ENCODE data around the gene RNF220.

RNF220 gene

DNA sequence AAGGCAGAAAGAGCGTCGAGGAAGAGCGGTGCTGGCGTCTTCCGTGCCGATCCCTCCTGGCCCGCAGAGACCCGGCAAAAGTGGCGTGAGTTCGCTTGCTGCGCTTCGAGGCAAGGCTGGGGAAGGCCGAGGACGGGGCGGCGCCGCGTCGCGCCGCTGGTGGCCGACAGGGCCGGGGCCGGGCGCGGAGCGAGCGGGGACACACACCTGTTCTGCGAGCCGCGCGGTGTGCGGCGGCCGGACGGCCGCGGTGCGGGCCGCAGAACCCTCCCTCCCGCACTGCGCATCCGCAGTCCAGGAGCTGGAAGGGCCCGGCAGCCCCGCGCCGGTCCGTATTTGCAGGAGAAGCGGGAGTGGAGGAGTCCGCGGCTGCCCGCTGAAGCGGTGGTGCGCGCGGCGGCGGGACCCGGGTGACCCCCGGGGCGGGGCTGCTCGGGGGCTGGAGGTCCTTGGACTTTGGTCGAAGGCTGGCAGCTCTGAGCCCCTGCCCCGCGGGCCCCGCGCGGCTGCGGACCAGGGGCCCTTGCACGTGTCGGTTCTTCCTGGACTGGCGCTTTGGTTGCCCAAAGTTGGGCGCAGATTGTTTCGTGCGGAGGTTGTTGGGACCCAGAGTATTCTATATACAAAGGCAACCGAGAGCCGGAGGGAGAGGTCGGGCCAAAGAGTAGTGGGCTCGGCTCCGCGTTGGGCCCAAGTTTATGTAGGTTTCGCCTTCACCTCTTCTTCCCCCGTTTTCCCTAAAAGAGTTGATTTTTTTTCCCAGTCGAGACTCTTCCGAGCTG is 2.6 kb downstream of the RNF220 start:
- no peak overlapping the region for H3K4me3 ChIP-seq (ENCODE audit: low read depth, low read length)
- no peak for DNase-seq (ENCODE audit: low read depth)
- TF ChIP-seq, protein P1, sequence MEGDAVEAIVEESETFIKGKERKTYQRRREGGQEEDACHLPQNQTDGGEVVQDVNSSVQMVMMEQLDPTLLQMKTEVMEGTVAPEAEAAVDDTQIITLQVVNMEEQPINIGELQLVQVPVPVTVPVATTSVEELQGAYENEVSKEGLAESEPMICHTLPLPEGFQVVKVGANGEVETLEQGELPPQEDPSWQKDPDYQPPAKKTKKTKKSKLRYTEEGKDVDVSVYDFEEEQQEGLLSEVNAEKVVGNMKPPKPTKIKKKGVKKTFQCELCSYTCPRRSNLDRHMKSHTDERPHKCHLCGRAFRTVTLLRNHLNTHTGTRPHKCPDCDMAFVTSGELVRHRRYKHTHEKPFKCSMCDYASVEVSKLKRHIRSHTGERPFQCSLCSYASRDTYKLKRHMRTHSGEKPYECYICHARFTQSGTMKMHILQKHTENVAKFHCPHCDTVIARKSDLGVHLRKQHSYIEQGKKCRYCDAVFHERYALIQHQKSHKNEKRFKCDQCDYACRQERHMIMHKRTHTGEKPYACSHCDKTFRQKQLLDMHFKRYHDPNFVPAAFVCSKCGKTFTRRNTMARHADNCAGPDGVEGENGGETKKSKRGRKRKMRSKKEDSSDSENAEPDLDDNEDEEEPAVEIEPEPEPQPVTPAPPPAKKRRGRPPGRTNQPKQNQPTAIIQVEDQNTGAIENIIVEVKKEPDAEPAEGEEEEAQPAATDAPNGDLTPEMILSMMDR (IDR thresholded peaks at IDR 0.05; ENCODE audit: control insufficient read depth, extremely low read depth, insufficient read depth): no peak

DNA sequence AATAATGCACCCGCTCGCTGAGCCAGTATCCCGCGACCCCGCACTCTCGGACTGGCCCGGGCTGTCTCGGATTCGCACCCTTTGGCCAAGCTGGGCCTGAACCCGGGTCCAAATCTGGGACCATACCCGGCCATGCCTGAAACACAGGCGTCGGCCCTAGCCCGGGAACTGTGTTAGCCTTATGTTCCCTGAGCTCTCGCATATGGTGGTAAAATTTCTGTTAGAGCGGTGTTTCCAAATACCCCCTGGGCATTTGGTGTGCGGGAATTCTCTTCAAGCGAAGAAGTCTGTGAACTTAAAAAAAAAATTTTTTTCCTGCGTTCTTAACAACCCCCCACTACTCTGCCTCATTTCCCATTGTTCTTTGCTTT is 3.1 kb downstream of the RNF220 start:
- TF ChIP-seq, protein P1 (IDR thresholded peaks at IDR 0.05; ENCODE audit: control insufficient read depth, extremely low read depth, insufficient read depth): no peak
- H3K4me3 ChIP-seq (ENCODE audit: low read depth, low read length): no peak overlapping the region
- DNase-seq (ENCODE audit: low read depth): no peak

DNA sequence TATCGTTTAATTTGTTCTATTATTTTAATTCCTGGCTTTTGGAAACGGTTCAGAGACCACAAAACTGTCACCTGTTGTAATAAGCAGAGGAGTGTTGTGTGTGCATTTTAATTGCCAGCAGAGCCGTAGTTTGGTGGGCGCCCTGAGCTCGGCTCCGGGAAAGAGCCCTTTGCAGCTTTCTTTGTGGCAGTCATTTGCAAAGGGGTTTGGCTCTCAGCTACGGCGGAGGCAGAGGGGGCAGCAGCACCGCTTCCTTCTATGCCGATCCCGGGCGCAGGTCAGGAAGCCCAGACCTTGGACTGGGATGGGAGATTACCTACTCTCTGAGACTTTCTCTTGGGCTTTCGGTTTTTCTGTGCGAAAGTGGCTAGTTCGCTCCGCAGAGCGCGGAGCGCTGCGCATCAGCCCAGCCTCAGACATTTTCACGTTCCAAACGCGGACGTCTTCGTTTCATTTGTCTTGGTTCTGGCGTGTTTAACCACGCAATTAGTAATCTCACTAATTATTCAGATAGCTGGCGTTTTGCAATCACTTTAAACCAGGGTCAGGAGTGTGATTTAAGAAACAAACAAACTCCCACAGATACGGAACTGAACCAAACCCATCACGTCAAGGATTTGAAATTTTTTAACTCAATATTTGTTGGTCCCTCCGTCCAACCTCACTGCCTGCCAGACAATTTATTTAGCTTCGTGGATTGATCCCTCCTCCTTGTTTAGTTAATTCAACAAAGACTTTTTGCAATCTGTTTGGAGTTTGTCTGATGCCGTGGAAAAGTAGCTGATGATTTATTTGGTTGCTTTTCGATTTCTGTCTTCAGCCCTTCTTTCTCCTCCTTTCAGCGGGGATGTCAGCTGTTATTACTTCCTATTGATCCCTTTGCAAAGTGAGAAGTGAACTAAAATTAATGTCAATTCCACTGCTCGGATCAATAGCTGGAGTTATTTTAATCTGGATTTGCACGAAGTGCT is 3.9 kb downstream of the RNF220 start:
- no peak for DNase-seq (ENCODE audit: low read depth)
- TF ChIP-seq, protein P1 (IDR thresholded peaks at IDR 0.05; ENCODE audit: control insufficient read depth, extremely low read depth, insufficient read depth): no peak
- no peak overlapping the region for H3K4me3 ChIP-seq (ENCODE audit: low read depth, low read length)

DNA sequence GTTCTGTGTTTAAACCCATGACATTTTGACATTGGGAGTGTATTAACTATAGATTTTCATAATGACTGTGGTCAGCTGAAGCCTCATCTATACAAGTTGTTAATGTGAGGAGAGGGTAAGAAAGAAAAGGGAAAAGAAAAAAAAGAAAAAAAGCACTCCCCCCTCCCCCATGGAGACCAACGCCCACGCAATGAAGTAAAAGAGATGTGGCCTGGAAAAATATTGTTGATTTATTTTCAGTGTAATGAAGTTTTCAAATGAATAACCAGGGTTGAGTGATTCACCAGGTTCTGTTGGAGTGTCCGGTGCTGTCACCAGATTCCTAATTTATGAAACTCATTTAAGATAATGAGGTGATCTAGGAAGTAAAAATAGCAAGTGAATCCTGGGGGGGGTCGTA is 4.7 kb downstream of the RNF220 start:
- TF ChIP-seq, protein P1 (IDR thresholded peaks at IDR 0.05; ENCODE audit: control insufficient read depth, extremely low read depth, insufficient read depth): no peak
- no peak for DNase-seq (ENCODE audit: low read depth)
- no peak overlapping the region for H3K4me3 ChIP-seq (ENCODE audit: low read depth, low read length)

DNA sequence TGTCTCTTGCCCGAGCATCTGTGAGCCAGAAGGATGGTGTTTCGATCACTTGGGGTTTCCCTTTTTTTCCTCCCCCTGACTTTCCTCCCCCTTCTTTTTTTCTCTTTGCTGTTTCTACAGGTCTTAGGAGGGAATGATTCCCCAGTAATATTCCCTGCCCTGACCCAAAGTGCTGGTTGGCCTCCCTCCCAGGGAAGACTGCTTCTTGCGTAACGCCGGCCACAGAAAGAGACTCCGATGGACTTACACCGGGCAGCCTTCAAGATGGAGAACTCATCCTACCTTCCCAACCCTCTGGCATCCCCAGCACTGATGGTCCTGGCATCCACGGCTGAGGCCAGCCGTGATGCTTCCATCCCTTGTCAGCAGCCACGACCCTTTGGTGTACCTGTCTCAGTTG is 6.8 kb downstream of the RNF220 start:
- no peak overlapping the region for H3K4me3 ChIP-seq (ENCODE audit: low read depth, low read length)
- no peak for DNase-seq (ENCODE audit: low read depth)
- TF ChIP-seq, protein P1 (IDR thresholded peaks at IDR 0.05; ENCODE audit: control insufficient read depth, extremely low read depth, insufficient read depth): no peak

DNA sequence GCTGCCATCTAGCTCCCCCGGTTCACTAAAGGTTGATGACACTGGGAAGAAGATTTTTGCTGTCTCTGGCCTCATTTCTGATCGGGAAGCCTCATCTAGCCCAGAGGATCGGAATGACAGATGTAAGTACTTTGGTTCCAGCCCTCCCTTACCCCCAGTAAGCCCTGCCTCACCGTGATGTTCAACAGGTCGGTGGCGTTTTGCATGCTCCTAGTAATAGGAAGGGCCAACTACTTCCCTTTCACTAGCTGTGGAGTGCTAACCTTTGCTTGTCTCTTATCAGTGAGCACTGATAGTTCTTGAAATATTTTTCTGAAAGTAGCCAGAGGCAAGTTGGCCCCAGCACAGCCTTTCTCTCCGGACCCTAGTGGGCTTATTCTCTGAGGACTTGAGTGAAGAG is 7.5 kb downstream of the RNF220 start:
- TF ChIP-seq, protein P1 (IDR thresholded peaks at IDR 0.05; ENCODE audit: control insufficient read depth, extremely low read depth, insufficient read depth): no peak
- no peak for DNase-seq (ENCODE audit: low read depth)
- no peak overlapping the region for H3K4me3 ChIP-seq (ENCODE audit: low read depth, low read length)
